Neural cell (in vitro differentiated cells): Measurements from ENCODE around the gene TMEM266. TPM values are rescaled to one million over a fixed set of nuclear protein-coding genes. Genes with fewer than 3 reads are reported as not detected.

Experiments
- H2AFZ ChIP-seq: fragments of 200-600, 300-800 bp; sonication (generic), shearing (Covaris generic); 2 replicates; pipeline ENCODE4 v1.6.0; 2014; ENCODE audit warnings: low read depth, mild to moderate bottlenecking, antibody characterized with exemption, low read length, moderate library complexity
- H3F3A ChIP-seq: fragments of 200-600 bp; shearing (Covaris generic); 2 replicates; pipeline ENCODE4 v1.6.1; 2016; ENCODE audit warnings: mild to moderate bottlenecking, moderate library complexity, mixed read lengths, antibody characterized with exemption, low read length; ENCODE audit not compliant: insufficient read depth, poor library complexity, severe bottlenecking
- H3K27ac ChIP-seq: fragments of 200-600, 300-800 bp; sonication (generic), shearing (Covaris generic); 2 replicates; pipeline ENCODE4 v1.5.1; 2014; ENCODE audit warnings: mild to moderate bottlenecking, low read length, moderate library complexity
- H3K27me3 ChIP-seq: fragments of 300-800, 200-600 bp; sonication (generic), shearing (Covaris generic); 2 replicates; pipeline ENCODE4 v1.6.0; 2014; ENCODE audit warnings: mild to moderate bottlenecking, low read depth, low read length, moderate library complexity; ENCODE audit not compliant: insufficient read depth
- H3K36me3 ChIP-seq: fragments of 300-800, 200-600 bp; sonication (generic), shearing (Covaris generic); 2 replicates; pipeline ENCODE4 v1.5.1; 2014; ENCODE audit warnings: mild to moderate bottlenecking, antibody characterized with exemption, low read length, moderate library complexity; ENCODE audit not compliant: insufficient read depth
- H3K4me2 ChIP-seq: fragments of 300-800, 200-600 bp; sonication (generic), shearing (Covaris generic); 2 replicates; pipeline ENCODE4 v1.6.0; 2014; ENCODE audit warnings: mild to moderate bottlenecking, low read length
- H3K4me3 ChIP-seq: fragments of 300-800, 200-600 bp; sonication (generic), shearing (Covaris generic); 2 replicates; pipeline ENCODE4 v1.5.1; 2014; ENCODE audit warnings: mild to moderate bottlenecking, low read length, moderate library complexity
- H3K79me2 ChIP-seq: fragments of 200-600 bp; shearing (Covaris generic); replicated peaks from 2 replicates; pipeline ENCODE4 v1.6.0; 2014; ENCODE audit warnings: mild to moderate bottlenecking, low read length, moderate library complexity; ENCODE audit not compliant: insufficient read depth
- H3K9ac ChIP-seq: fragments of 300-800, 200-600 bp; sonication (generic), shearing (Covaris generic); 2 replicates; pipeline ENCODE4 v1.6.1; 2016; ENCODE audit warnings: mild to moderate bottlenecking, low read length, mixed read lengths
- H3K9me2 ChIP-seq: fragments of 200-600 bp; shearing (Covaris generic); 2 replicates; pipeline ENCODE4 v1.6.1; 2016; ENCODE audit warnings: mild to moderate bottlenecking, low read length, mixed read lengths; ENCODE audit not compliant: insufficient read depth
- H3K9me3 ChIP-seq: fragments of 200-600, 300-800 bp; sonication (generic), shearing (Covaris generic); 2 replicates; pipeline ENCODE4 v1.6.1; 2016; ENCODE audit warnings: mild to moderate bottlenecking, mixed run types, low read length, moderate library complexity, mixed read lengths
- H4K20me1 ChIP-seq: fragments of 200-600 bp; shearing (Covaris generic); 2 replicates; pipeline ENCODE4 v1.6.1; 2016; ENCODE audit warnings: mild to moderate bottlenecking, mixed run types; ENCODE audit not compliant: insufficient read depth
- EP300 ChIP-seq: fragments of 450-650 bp; conservative IDR thresholded peaks from 2 replicates; pipeline ENCODE4 v1.6.1; 2014; ENCODE audit warnings: antibody characterized with exemption, mild to moderate bottlenecking, moderate library complexity; ENCODE audit not compliant: poor library complexity, severe bottlenecking
- EZH2 ChIP-seq: fragments of 200-600, 300-800 bp; shearing (Covaris generic), sonication (generic); IDR thresholded peaks from 2 replicates; pipeline ENCODE4 v1.6.1; 2014; ENCODE audit warnings: antibody characterized with exemption, low read length, borderline replicate concordance, mild to moderate bottlenecking; ENCODE audit not compliant: insufficient read depth, poor library complexity, severe bottlenecking
- MXI1 ChIP-seq: fragments of 450-650 bp; conservative IDR thresholded peaks from 2 replicates; pipeline ENCODE4 v1.6.1; 2014; ENCODE audit warnings: antibody characterized with exemption, mild to moderate bottlenecking; ENCODE audit not compliant: poor library complexity, severe bottlenecking
- POLR2AphosphoS5 ChIP-seq: IDR thresholded peaks from 2 replicates; pipeline ENCODE4 v1.6.1; 2012
- RAD21 ChIP-seq: fragments of 450-650 bp; conservative IDR thresholded peaks from 2 replicates; pipeline ENCODE4 v1.6.1; 2014; ENCODE audit warnings: antibody characterized with exemption, mild to moderate bottlenecking, moderate library complexity
- SMC3 ChIP-seq: fragments of 450-650 bp; conservative IDR thresholded peaks from 2 replicates; pipeline ENCODE4 v1.6.1; 2014; ENCODE audit warnings: antibody characterized with exemption, mild to moderate bottlenecking, moderate library complexity; ENCODE audit not compliant: poor library complexity
- TAF1 ChIP-seq: IDR thresholded peaks from 2 replicates; pipeline ENCODE4 v1.6.1; 2012; ENCODE audit warnings: low read depth
- polyA plus RNA-seq: library from polyadenylated mRNA; depleted of rRNA; stranded (reverse); fragments of >200 nt; gene quantifications from 2 replicates; pipeline ENCODE4 v1.2.3, GENCODE V29; 2014
- TF ChIP-seq, protein P1 (sequence below): IDR thresholded peaks from 2 replicates; pipeline ENCODE4 v1.6.1; 2012; ENCODE audit warnings: borderline replicate concordance
- TF ChIP-seq, protein P2 (sequence below): fragments of 450-650 bp; IDR thresholded peaks from 2 replicates; pipeline ENCODE4 v1.5.1; 2014; ENCODE audit warnings: antibody characterized with exemption, mild to moderate bottlenecking, moderate library complexity; ENCODE audit not compliant: poor library complexity, severe bottlenecking

TMEM266 gene
- polyA plus RNA-seq, 1 donor from 2014 or later: 17.6 TPM

DNA sequence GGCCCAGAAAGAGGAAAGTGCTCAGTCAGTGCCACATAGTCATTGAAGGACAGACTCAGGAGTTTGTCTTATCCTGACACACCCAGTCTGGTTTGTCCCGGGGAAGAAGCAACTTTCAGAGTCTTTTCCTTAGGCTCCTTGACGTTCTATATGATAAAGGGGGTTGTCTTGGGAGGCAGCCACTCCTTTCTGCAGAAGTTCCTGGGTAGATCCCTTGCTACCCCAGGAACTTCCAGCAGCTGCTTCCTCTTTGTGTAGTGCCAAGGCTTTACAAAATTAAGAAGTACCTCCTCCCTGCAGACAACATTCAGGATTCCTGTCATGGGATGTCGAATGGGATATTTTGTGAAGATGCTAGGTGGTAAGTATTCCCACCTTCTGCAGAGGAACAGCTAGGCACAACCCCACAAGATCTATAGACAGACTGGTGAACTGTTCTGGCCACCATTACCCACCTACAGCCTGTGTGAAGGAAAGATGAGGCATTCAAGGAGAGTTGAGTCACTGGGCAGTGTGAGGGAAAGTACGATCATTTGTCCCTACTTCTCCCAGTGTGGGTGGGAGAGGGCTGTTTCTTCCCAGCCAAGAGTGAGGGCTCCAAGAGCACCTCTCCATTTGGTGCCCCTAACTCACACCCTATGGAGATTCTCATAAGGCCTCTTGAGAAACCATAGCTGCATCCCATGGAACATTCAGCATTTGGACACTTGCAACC is 11.3 kb downstream of the TMEM266 start:
- Histone ChIP-seq H3K9me2 (no peaks in the 10 kb centered on the region), H3K27me3 (no peaks in the 10 kb centered on the region), H3K4me3 (no peak overlapping the region), H3K36me3 (no peaks in the 10 kb centered on the region), H3K9ac (no peak overlapping the region), H2AFZ (no peak overlapping the region), H3K9me3 (no peaks in the 10 kb centered on the region), H3K27ac (no peak overlapping the region), H3K79me2 (no peaks in the 10 kb centered on the region), H4K20me1 (no peaks in the 10 kb centered on the region), H3F3A (no peaks in the 10 kb centered on the region), H3K4me2 (no peak overlapping the region)
- TF ChIP-seq RAD21 (no peak), POLR2AphosphoS5 (no peak)

DNA sequence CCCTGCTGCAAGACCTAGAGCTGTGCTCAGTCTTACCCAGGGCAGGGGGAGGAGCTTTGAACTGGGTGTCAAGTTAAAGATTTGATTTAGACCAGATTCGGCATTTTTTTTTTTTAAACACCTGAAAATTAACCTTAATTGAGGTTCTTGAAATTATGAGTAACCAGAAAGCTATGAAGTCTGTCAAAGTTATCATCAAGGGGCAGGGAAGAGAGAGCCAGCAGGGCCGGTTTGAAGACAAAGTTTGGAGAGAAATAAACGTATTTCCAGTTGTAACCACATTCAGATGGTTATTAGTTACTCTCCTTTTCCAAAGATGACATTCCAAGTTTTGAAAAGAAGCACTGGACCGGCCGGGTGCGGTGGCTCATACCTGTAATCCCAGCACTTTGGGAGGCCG is 12.0 kb downstream of the TMEM266 start:
- Histone ChIP-seq H3K4me3 (no peak overlapping the region), H3K9me2 (no peaks in the 10 kb centered on the region), H3K27me3 (no peaks in the 10 kb centered on the region), H3K4me2 (no peak overlapping the region), H3K27ac (no peak overlapping the region), H3K36me3 (no peaks in the 10 kb centered on the region), H4K20me1 (no peaks in the 10 kb centered on the region), H2AFZ (no peak overlapping the region), H3K79me2 (no peaks in the 10 kb centered on the region), H3K9me3 (no peaks in the 10 kb centered on the region), H3F3A (no peaks in the 10 kb centered on the region), H3K9ac (no peak overlapping the region)
- TF ChIP-seq TAF1 (no peak), SMC3 (no peak), RAD21 (no peak), MXI1 (no peak), EP300 (no peak), EZH2 (no peak), POLR2AphosphoS5 (no peak)
- TF ChIP-seq, protein P1, sequence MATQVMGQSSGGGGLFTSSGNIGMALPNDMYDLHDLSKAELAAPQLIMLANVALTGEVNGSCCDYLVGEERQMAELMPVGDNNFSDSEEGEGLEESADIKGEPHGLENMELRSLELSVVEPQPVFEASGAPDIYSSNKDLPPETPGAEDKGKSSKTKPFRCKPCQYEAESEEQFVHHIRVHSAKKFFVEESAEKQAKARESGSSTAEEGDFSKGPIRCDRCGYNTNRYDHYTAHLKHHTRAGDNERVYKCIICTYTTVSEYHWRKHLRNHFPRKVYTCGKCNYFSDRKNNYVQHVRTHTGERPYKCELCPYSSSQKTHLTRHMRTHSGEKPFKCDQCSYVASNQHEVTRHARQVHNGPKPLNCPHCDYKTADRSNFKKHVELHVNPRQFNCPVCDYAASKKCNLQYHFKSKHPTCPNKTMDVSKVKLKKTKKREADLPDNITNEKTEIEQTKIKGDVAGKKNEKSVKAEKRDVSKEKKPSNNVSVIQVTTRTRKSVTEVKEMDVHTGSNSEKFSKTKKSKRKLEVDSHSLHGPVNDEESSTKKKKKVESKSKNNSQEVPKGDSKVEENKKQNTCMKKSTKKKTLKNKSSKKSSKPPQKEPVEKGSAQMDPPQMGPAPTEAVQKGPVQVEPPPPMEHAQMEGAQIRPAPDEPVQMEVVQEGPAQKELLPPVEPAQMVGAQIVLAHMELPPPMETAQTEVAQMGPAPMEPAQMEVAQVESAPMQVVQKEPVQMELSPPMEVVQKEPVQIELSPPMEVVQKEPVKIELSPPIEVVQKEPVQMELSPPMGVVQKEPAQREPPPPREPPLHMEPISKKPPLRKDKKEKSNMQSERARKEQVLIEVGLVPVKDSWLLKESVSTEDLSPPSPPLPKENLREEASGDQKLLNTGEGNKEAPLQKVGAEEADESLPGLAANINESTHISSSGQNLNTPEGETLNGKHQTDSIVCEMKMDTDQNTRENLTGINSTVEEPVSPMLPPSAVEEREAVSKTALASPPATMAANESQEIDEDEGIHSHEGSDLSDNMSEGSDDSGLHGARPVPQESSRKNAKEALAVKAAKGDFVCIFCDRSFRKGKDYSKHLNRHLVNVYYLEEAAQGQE: no peak
- TF ChIP-seq, protein P2, sequence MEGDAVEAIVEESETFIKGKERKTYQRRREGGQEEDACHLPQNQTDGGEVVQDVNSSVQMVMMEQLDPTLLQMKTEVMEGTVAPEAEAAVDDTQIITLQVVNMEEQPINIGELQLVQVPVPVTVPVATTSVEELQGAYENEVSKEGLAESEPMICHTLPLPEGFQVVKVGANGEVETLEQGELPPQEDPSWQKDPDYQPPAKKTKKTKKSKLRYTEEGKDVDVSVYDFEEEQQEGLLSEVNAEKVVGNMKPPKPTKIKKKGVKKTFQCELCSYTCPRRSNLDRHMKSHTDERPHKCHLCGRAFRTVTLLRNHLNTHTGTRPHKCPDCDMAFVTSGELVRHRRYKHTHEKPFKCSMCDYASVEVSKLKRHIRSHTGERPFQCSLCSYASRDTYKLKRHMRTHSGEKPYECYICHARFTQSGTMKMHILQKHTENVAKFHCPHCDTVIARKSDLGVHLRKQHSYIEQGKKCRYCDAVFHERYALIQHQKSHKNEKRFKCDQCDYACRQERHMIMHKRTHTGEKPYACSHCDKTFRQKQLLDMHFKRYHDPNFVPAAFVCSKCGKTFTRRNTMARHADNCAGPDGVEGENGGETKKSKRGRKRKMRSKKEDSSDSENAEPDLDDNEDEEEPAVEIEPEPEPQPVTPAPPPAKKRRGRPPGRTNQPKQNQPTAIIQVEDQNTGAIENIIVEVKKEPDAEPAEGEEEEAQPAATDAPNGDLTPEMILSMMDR: no peak

DNA sequence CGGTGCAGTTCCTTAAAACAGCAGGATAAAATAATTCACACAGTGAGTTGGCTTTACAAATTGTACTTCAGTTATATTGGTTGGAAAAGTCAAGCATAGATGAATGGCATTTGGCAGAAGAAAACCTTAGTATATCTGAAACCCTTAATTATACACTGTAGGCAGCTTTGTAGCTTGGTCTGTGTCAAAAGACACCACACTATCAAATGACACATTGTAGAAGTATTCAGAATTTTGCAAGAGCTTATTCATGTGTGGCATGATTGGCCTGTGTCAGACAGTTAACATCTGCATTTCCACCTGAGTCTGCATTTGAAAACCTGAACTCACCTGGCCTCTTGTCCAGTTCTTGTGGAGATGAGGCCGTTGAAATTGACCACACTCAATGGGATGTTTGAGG is 13.8 kb downstream of the TMEM266 start:
- Histone ChIP-seq H3F3A (no peaks in the 10 kb centered on the region), H4K20me1 (no peaks in the 10 kb centered on the region), H3K27ac (no peak overlapping the region), H3K36me3 (no peaks in the 10 kb centered on the region), H3K27me3 (no peaks in the 10 kb centered on the region), H3K4me2 (no peak overlapping the region), H2AFZ (no peak overlapping the region), H3K9me2 (no peaks in the 10 kb centered on the region), H3K9me3 (no peaks in the 10 kb centered on the region), H3K9ac (no peak overlapping the region), H3K79me2 (no peaks in the 10 kb centered on the region), H3K4me3 (no peak overlapping the region)
- TF ChIP-seq EZH2 (no peak), SMC3 (no peak), TAF1 (no peak), RAD21 (no peak), MXI1 (no peak), POLR2AphosphoS5 (no peak), EP300 (no peak)
- TF ChIP-seq, protein P1: no peak
- TF ChIP-seq, protein P2: no peak
